ENCODE results near the gene CSPG4.

GRCh38 chr15:75721923-75722870, 9.5 kb upstream of the CSPG4 start:
- TF ChIP-seq CTCF (CRISPR knock-in tag; IDR thresholded peaks at IDR 0.05) (no peak), CHD4 (IDR thresholded peaks at IDR 0.05; ENCODE audit: borderline replicate concordance, low read length) (no peak), NFYC (CRISPR knock-in tag; IDR thresholded peaks at IDR 0.05) (no peak), ARNTL (CRISPR knock-in tag; IDR thresholded peaks at IDR 0.05) (no peak), SIN3A (IDR thresholded peaks at IDR 0.05; ENCODE audit: borderline replicate concordance, low read depth, low read length) (no peak), FOXA1 (IDR thresholded peaks at IDR 0.05) (no peak), FOXA1 (CRISPR knock-in tag; IDR thresholded peaks at IDR 0.05) (no peak), ZSCAN31 (CRISPR knock-in tag; IDR thresholded peaks at IDR 0.05; ENCODE audit: low read depth) (no peak), PHF8 (CRISPR knock-in tag; IDR thresholded peaks at IDR 0.05) (no peak), PITX1 (CRISPR knock-in tag; IDR thresholded peaks at IDR 0.05) (no peak), EP300 (IDR thresholded peaks at IDR 0.05; ENCODE audit: low read depth in 2 of 2, low read length in 2 of 2) (no peak), EP300 (CRISPR knock-in tag; IDR thresholded peaks at IDR 0.05; ENCODE audit: borderline replicate concordance) (no peak), ZMYM3 (CRISPR knock-in tag; IDR thresholded peaks at IDR 0.05) (no peak)
- TF ChIP-seq, protein P1, sequence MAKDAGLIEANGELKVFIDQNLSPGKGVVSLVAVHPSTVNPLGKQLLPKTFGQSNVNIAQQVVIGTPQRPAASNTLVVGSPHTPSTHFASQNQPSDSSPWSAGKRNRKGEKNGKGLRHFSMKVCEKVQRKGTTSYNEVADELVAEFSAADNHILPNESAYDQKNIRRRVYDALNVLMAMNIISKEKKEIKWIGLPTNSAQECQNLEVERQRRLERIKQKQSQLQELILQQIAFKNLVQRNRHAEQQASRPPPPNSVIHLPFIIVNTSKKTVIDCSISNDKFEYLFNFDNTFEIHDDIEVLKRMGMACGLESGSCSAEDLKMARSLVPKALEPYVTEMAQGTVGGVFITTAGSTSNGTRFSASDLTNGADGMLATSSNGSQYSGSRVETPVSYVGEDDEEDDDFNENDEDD (CRISPR knock-in tag; IDR thresholded peaks at IDR 0.05; ENCODE audit: borderline replicate concordance): no peak

Data from HepG2 (cell line).